H1 (cell line): ENCODE results near the gene SPATA16. TPM values are rescaled to one million over a fixed set of nuclear protein-coding genes. Genes with fewer than 3 reads are reported as not detected.

Source experiments
- CTCF ChIA-PET: fragments of 300-600 bp; sonication (Branson Sonifier 250); formaldehyde crosslinking; loops from one replicate; lab custom pipeline; 2021; ENCODE audit not compliant: partially characterized antibody; lab: Charles Lee
- POLR2A ChIA-PET: fragments of 300-600 bp; sonication (Branson Sonifier 250); formaldehyde crosslinking; loops from one replicate; lab custom pipeline; 2021; ENCODE audit warnings: inconsistent platforms; ENCODE audit not compliant: partially characterized antibody; lab: Charles Lee
- DNase-seq, 2 experiments: peaks; one replicate each; pipeline versions ENCODE4 v3.0.0 to v3.0.0-alpha.2; 2010 to 2022; ENCODE audit warnings: low spot score in 2 of 2, low read depth in 1 of 2, mixed read lengths in 1 of 2
- FAIRE-seq: peaks from 2 replicates; lab custom pipeline; 2011; peaks lifted over from hg19 to GRCh38; lab: Jason Lieb, UNC
- H2AFZ ChIP-seq: 2 replicates; pipeline ENCODE4 v1.8.1; 2012; ENCODE audit warnings: low read length, inconsistent platforms
- H2AK5ac ChIP-seq: 2 replicates; pipeline ENCODE4 v1.6.1; 2013; ENCODE audit warnings: low read depth, low read length
- H2BK120ac ChIP-seq: replicated peaks from 2 replicates; pipeline ENCODE3; 2013; ENCODE audit warnings: low read depth, low read length, inconsistent platforms
- H2BK12ac ChIP-seq: 2 replicates; pipeline ENCODE4 v1.6.1; 2013; ENCODE audit warnings: low read depth, low read length
- H2BK15ac ChIP-seq: 2 replicates; pipeline ENCODE4 v1.6.1; 2013; ENCODE audit warnings: low read length
- H2BK20ac ChIP-seq: 2 replicates; pipeline ENCODE4 v1.6.1; 2013; ENCODE audit warnings: low read length
- H2BK5ac ChIP-seq: 2 replicates; pipeline ENCODE4 v1.6.1; 2013; ENCODE audit warnings: low read depth, low read length
- H3K14ac ChIP-seq: 2 replicates; pipeline ENCODE4 v1.6.1; 2013; ENCODE audit warnings: inconsistent platforms; ENCODE audit not compliant: insufficient read length
- H3K18ac ChIP-seq: 2 replicates; pipeline ENCODE4 v1.6.1; 2013; ENCODE audit warnings: low read length; ENCODE audit errors: extremely low read depth
- H3K23ac ChIP-seq: 2 replicates; pipeline ENCODE4 v1.6.1; 2013; ENCODE audit warnings: inconsistent platforms; ENCODE audit not compliant: insufficient read length
- H3K23me2 ChIP-seq: 2 replicates; pipeline ENCODE4 v1.6.1; 2013; ENCODE audit warnings: low read depth, low read length
- H3K27ac ChIP-seq: 2 replicates; pipeline ENCODE4 v1.6.1; 2011; ENCODE audit warnings: low read depth, low read length, inconsistent platforms
- H3K27me3 ChIP-seq, 4 experiments: replicated peaks in 1 of 4; 1 replicate in 1 of 4; 2 replicates in 3 of 4; pipeline versions ENCODE4 v1.6.1 to v1.8.1; 2011 to 2013; ENCODE audit warnings: low read length in 3 of 4, mild to moderate bottlenecking in 3 of 4, inconsistent platforms in 2 of 4, mixed read lengths in 2 of 4, moderate library complexity in 1 of 4; ENCODE audit not compliant: control insufficient read depth in 3 of 4, insufficient read depth in 3 of 4; ENCODE audit errors: extremely low read depth in 1 of 4
- H3K36me3 ChIP-seq, 4 experiments: 2 replicates each; pipeline versions ENCODE4 v1.6.1 to v1.8.1; 2011 to 2013; ENCODE audit warnings: mild to moderate bottlenecking in 4 of 4, low read length in 3 of 4, moderate library complexity in 2 of 4, control low read depth in 1 of 4, inconsistent platforms in 1 of 4; ENCODE audit not compliant: insufficient read depth in 4 of 4, control insufficient read depth in 2 of 4
- H3K4ac ChIP-seq: replicated peaks from 2 replicates; pipeline ENCODE3; 2013; ENCODE audit warnings: low read length, low read depth, mixed read lengths, inconsistent platforms; ENCODE audit not compliant: insufficient read length
- H3K4me1 ChIP-seq, 4 experiments: replicated peaks in 1 of 4; 1 replicate in 1 of 4; 2 replicates in 3 of 4; pipeline versions ENCODE4 v1.6.1 to v1.8.1; 2011 to 2013; ENCODE audit warnings: low read length in 3 of 4, inconsistent platforms in 2 of 4, mixed read lengths in 1 of 4; ENCODE audit not compliant: insufficient read depth in 4 of 4, control insufficient read depth in 3 of 4
- H3K4me2 ChIP-seq, 2 experiments: 2 replicates each; pipeline versions ENCODE4 v1.6.1 to v1.8.1; 2011 to 2013; ENCODE audit warnings: low read depth in 2 of 2, low read length in 2 of 2, control low read depth in 1 of 2, inconsistent platforms in 1 of 2, mild to moderate bottlenecking in 1 of 2; ENCODE audit not compliant: insufficient read depth in 1 of 2
- H3K4me3 ChIP-seq, 4 experiments: fragments of 200-600, 300-600 bp in 1 of 4; sonication (generic), shearing (Covaris generic), sonication (Bioruptor Twin) in 1 of 4; 2 replicates each; pipeline versions ENCODE4 v1.5.1 to v1.8.1; 2011 to 2016; ENCODE audit warnings: low read length in 4 of 4, low read depth in 3 of 4, control low read depth in 2 of 4, inconsistent platforms in 2 of 4, mild to moderate bottlenecking in 2 of 4, mixed read lengths in 1 of 4, moderate library complexity in 1 of 4; ENCODE audit not compliant: insufficient read depth in 2 of 4; ENCODE audit errors: extremely low read depth in 1 of 4
- H3K56ac ChIP-seq: replicated peaks from 2 replicates; pipeline ENCODE3; 2013; ENCODE audit warnings: low read depth, mild to moderate bottlenecking, mixed read lengths, low read length, inconsistent platforms; ENCODE audit not compliant: insufficient read length
- H3K79me1 ChIP-seq: 2 replicates; pipeline ENCODE4 v1.6.1; 2013; ENCODE audit warnings: low read depth, low read length, control low read depth
- H3K79me2 ChIP-seq, 2 experiments: 2 replicates each; pipeline versions ENCODE4 v1.6.1 to v1.8.1; 2012 to 2013; ENCODE audit warnings: low read length in 2 of 2, mild to moderate bottlenecking in 2 of 2, inconsistent platforms in 1 of 2; ENCODE audit not compliant: insufficient read depth in 2 of 2, control insufficient read depth in 1 of 2
- H3K9ac ChIP-seq, 4 experiments: replicated peaks in 1 of 4; 1 replicate in 1 of 4; 2 replicates in 3 of 4; pipeline versions ENCODE4 v1.6.1 to v1.8.1; 2011 to 2013; ENCODE audit warnings: low read depth in 3 of 4, low read length in 3 of 4, control low read depth in 2 of 4, mild to moderate bottlenecking in 2 of 4, moderate library complexity in 2 of 4, inconsistent platforms in 1 of 4; ENCODE audit errors: extremely low read depth in 1 of 4
- H3K9me3 ChIP-seq, 2 experiments: 2 replicates each; pipeline versions ENCODE4 v1.6.1 to v1.8.1; 2012 to 2013; ENCODE audit warnings: mild to moderate bottlenecking in 2 of 2, moderate library complexity in 2 of 2, control low read depth in 1 of 2, inconsistent platforms in 1 of 2, low read depth in 1 of 2, low read length in 1 of 2, mixed read lengths in 1 of 2; ENCODE audit not compliant: insufficient read depth in 2 of 2
- H4K20me1 ChIP-seq, 2 experiments: replicated peaks in 1 of 2; 2 replicates each; pipeline versions ENCODE3 to v1.8.1; 2011 to 2013; ENCODE audit warnings: inconsistent platforms in 2 of 2, low read length in 2 of 2, mild to moderate bottlenecking in 1 of 2; ENCODE audit not compliant: insufficient read depth in 2 of 2, control insufficient read depth in 1 of 2
- H4K5ac ChIP-seq: 2 replicates; pipeline ENCODE4 v1.6.1; 2013; ENCODE audit warnings: low read length, low read depth, mixed read lengths, inconsistent platforms; ENCODE audit not compliant: insufficient read length
- H4K8ac ChIP-seq: 2 replicates; pipeline ENCODE4 v1.8.0; 2013; ENCODE audit warnings: mild to moderate bottlenecking, moderate library complexity, low read length, inconsistent platforms; ENCODE audit not compliant: insufficient read depth; ENCODE audit errors: extremely low read depth
- H4K91ac ChIP-seq: replicated peaks from 2 replicates; pipeline ENCODE3; 2013; ENCODE audit warnings: low read length, mixed read lengths, inconsistent platforms; ENCODE audit not compliant: insufficient read length
- CTCF ChIP-seq, 3 experiments: IDR thresholded peaks; 1 replicate in 2 of 3; 2 replicates in 1 of 3; pipeline versions ENCODE4 v1.5.1 to v1.6.1; 2011; ENCODE audit warnings: low read length in 3 of 3, mild to moderate bottlenecking in 3 of 3, inconsistent platforms in 2 of 3, low read depth in 1 of 3, moderate library complexity in 1 of 3; ENCODE audit not compliant: insufficient read depth in 1 of 3; ENCODE audit errors: control extremely low read depth in 1 of 3
- HDAC6 ChIP-seq: IDR thresholded peaks from one replicate; pipeline ENCODE4 v1.7.1; 2012; ENCODE audit warnings: low read depth, mild to moderate bottlenecking, inconsistent platforms, low read length, moderate library complexity
- NANOG ChIP-seq: IDR thresholded peaks from 2 replicates; pipeline ENCODE4 v1.6.1; 2011; ENCODE audit warnings: low read length, low read depth, mild to moderate bottlenecking, inconsistent platforms; ENCODE audit not compliant: insufficient read depth, poor library complexity, severe bottlenecking
- POLR2AphosphoS5 ChIP-seq: IDR thresholded peaks from 2 replicates; pipeline ENCODE4 v1.6.1; 2011; ENCODE audit warnings: low read depth, low read length
- RNF2 ChIP-seq: fragments of 200-900, 300-1000 bp; sonication (generic); IDR thresholded peaks from 2 replicates; pipeline ENCODE4 v1.7.1; 2016; ENCODE audit warnings: borderline replicate concordance, low read depth, mild to moderate bottlenecking, antibody characterized with exemption, low read length; ENCODE audit not compliant: poor library complexity, severe bottlenecking; ENCODE audit errors: missing control alignments
- SAP30 ChIP-seq: fragments of 300-600 bp; sonication (generic); IDR thresholded peaks from 2 replicates; pipeline ENCODE4 v1.7.1; 2012; ENCODE audit warnings: low read length, moderate library complexity, mild to moderate bottlenecking, inconsistent platforms; ENCODE audit not compliant: insufficient read depth, insufficient replicate concordance
- SIX5 ChIP-seq: IDR thresholded peaks from 2 replicates; pipeline ENCODE4 v1.6.1; 2011; ENCODE audit warnings: mild to moderate bottlenecking, low read depth, low read length
- SP4 ChIP-seq: IDR thresholded peaks from 2 replicates; pipeline ENCODE4 v1.6.1; 2012; ENCODE audit warnings: low read length, inconsistent platforms
- USF2 ChIP-seq: IDR thresholded peaks from 2 replicates; pipeline ENCODE4 v1.6.1; 2011; ENCODE audit warnings: low read length, improper control_type of control experiment
- WGBS, 2 experiments: shearing (Covaris generic) in 1 of 2; methylation state at CpG; one replicate each; pipeline versions ENCODE4 v1.1.6 to v1.1.7; 2013 to 2015; ENCODE audit warnings: low lambda C conversion rate in 2 of 2, mixed read lengths in 2 of 2, inconsistent platforms in 1 of 2, low coverage in 1 of 2, missing lambda C conversion rate in 1 of 2; ENCODE audit not compliant: insufficient replicate concordance in 2 of 2, insufficient coverage in 1 of 2, insufficient read length in 1 of 2; ENCODE audit errors: extremely low coverage in 1 of 2, missing lambda C conversion rate in 1 of 2; 5-methylcytosine and 5-hydroxymethylcytosine counted together
- polyA plus RNA-seq, 7 experiments: library from polyadenylated mRNA; depleted of rRNA in 3 of 7; stranded (reverse) in 5 of 7; unstranded in 2 of 7; fragments of >200 nt in 5 of 7; fragments of 200-250 nt in 2 of 7; gene quantifications; 1 replicate in 5 of 7; 2 replicates in 1 of 7; 4 replicates in 1 of 7; pipeline versions ENCODE4 v1.2.1 to v1.2.3, GENCODE V29; 2011 to 2013; ENCODE audit warnings: missing spikeins in 2 of 7, mixed read lengths in 2 of 7
- total RNA-seq: library from RNA; stranded (reverse); fragmentation: NEBNext Ultra II Directional; extraction: Animal tissue kit (Norgen Biotek cat#: 25700); gene quantifications from 2 replicates; pipeline ENCODE4 v1.2.1, GENCODE V29; 2021

SPATA16 gene
- total and polyA plus RNA-seq, 2 of the 8 experiments (the other 6 are each of a cell fraction or from before 2014, with no cell fraction given) = 0.05 to 2.7 TPM

- no peak overlapping the region for H2BK5ac ChIP-seq
- peaks cover 0 to 4% of the 10 kb centered on the region in 2 experiments; a peak in 1 of 4 replicates for H3K9me3 ChIP-seq
- DNase-seq (no peak), FAIRE-seq (no peak)
- H4K5ac ChIP-seq = no peak overlapping the region
- H2BK20ac ChIP-seq = no peak overlapping the region
- ChIA-PET CTCF (interaction anchor here (0.7 kb wide), 1 partner anchor 393 kb away, joined by 3 read pairs; no protein-coding TSS in a partner anchor), POLR2A (no interaction called here)
- no peak overlapping the region for H3K23ac ChIP-seq
- no peak overlapping the region for H3K9ac ChIP-seq
- H4K8ac ChIP-seq = no peak overlapping the region
- no peak overlapping the region for H3K4ac ChIP-seq
- H2AK5ac ChIP-seq = no peak overlapping the region
- H2BK12ac ChIP-seq = no peak overlapping the region
- no peak overlapping the region for H2BK15ac ChIP-seq
- H3K27me3 ChIP-seq = no peaks in the 10 kb centered on the region
- no peak overlapping the region for H3K4me3 ChIP-seq
- H3K79me2 ChIP-seq = no peaks in the 10 kb centered on the region
- no peak overlapping the region for H3K27ac ChIP-seq
- no peak overlapping the region for H2BK120ac ChIP-seq
- no peak overlapping the region for H3K18ac ChIP-seq
- H3K36me3 ChIP-seq = no peaks in the 10 kb centered on the region
- WGBS, 2 experiments = 86% methylated on average over 4 of the region's 4 CpGs; no CpG with 5 or more reads in 1 of the 2 experiments
- H3K14ac ChIP-seq = no peak overlapping the region
- H2AFZ ChIP-seq = no peak overlapping the region
- no peaks in the 10 kb centered on the region; a peak in 1 of 7 replicates for H3K4me1 ChIP-seq
- no peaks in the 10 kb centered on the region for H3K23me2 ChIP-seq
- H3K4me2 ChIP-seq = no peak overlapping the region
- H3K79me1 ChIP-seq = no peaks in the 10 kb centered on the region
- H4K20me1 ChIP-seq = no peaks in the 10 kb centered on the region
- no peak overlapping the region for H4K91ac ChIP-seq
- H3K56ac ChIP-seq = no peak overlapping the region
- TF ChIP-seq RNF2 (no peak), POLR2AphosphoS5 (no peak), HDAC6 (no peak), SP4 (no peak), CTCF (IDR thresholded peaks at IDR 0.05; ENCODE audit: control extremely low read depth in 1 of 3, insufficient read depth in 1 of 3, low read depth in 1 of 3, low read length in 3 of 3) (no peak), USF2 (no peak), SIX5 (no peak), SAP30 (no peak), NANOG (no peak)
Observed at GRCh38 chr3:173078525-173078924, 62.5 kb downstream of the SPATA16 start.
